ENCODE results near the gene FGG. TPM values are rescaled to one million over a fixed set of nuclear protein-coding genes. Genes with fewer than 3 reads are reported as not detected.

Gene FGG
- total RNA-seq, 1 donor from 2014 or later: not detected

DNA sequence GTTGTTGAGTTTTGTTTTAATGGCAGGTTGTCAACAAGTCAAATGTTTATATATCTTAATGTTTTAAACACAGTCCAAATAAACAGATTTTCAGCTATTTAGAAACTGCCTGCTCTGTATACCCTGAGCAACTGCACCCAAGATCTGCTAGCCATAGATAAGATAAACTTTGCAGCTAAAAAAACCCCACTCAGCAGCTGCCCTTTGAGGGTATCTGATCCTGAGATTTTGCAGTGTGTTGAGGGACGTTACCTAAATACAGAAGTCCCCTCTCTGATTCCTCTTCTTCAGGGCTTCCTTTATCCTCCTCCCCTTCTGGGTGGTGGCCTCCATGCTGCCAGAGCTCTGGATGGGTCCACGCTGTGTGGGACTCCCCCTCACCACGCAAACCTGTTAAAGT, 11.0 kb upstream of the FGG start:
- Mint-ChIP-seq H3K9me3 (no peaks in the 10 kb centered on the region), H3K4me3 (no peak overlapping the region), H3K27me3 (ENCODE audit: insufficient read depth) (peaks cover 23% of the 10 kb centered on the region), H3K4me1 (ENCODE audit: low read depth) (no peaks in the 10 kb centered on the region), H3K27ac (no peak overlapping the region), H3K36me3 (ENCODE audit: low read depth) (no peaks in the 10 kb centered on the region)
- intact Hi-C loops (cut with micrococcal nuclease): loop anchor here (2.0 kb wide), 1 partner anchor 295 kb away; no protein-coding TSS in a partner anchor
- DNase-seq (ENCODE audit: low spot score): no peak

DNA sequence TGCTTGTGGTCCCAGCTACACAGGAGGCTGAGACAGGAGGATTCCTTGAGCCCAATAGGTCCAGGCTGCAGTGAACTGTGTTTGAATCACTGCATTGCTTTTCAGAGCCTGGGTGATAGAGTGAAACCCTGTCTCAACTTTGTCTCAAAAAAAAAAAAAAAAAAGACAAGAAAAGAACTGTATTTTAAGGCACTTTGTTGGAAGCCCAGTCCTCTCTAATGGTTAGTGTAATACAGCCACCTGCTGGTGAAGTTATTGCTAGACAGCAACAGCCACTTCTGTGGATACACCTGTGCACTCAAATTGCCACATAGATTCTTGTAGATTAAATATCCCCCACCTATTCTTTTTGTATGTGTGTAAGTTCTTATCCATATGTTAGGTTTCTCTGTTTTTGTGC, 10.1 kb upstream of the FGG start:
- no peak overlapping the region for H3K27ac Mint-ChIP-seq
- intact Hi-C loops (cut with micrococcal nuclease): loop anchor here (1.0 to 2.0 kb wide), 3 partner anchors 63 to 294 kb away; no protein-coding TSS in a partner anchor
- no peaks in the 10 kb centered on the region for H3K36me3 Mint-ChIP-seq (ENCODE audit: low read depth)
- DNase-seq (ENCODE audit: low spot score): no peak
- no peaks in the 10 kb centered on the region for H3K4me1 Mint-ChIP-seq (ENCODE audit: low read depth)
- no peak overlapping the region for H3K4me3 Mint-ChIP-seq
- H3K9me3 Mint-ChIP-seq: no peaks in the 10 kb centered on the region
- H3K27me3 Mint-ChIP-seq (ENCODE audit: insufficient read depth): peaks cover 23% of the 10 kb centered on the region

DNA sequence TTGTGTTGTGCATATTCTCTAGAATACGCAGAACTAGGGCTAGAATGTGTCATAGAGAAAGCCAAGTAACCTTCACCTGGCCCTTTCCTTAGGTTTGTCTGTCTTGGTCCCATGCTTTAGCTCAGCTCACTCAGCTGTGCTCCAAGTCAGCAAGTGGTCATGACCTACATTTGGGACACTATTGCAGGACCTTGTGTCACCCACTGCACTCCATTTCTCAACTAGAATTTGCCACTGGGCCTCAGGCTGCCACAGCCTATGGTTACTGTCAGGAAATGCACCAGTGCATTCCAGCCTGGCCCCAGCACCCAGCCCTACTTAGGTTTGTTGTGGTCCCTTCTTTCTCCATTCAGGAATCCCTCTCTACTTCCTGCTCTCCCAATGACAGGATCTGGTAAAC, 7.7 kb upstream of the FGG start:
- DNase-seq (ENCODE audit: low spot score): no peak
- Mint-ChIP-seq H3K27me3 (ENCODE audit: insufficient read depth) (peaks cover 11% of the 10 kb centered on the region), H3K4me1 (ENCODE audit: low read depth) (peaks cover 13% of the 10 kb centered on the region), H3K9me3 (peaks cover 4% of the 10 kb centered on the region), H3K4me3 (no peak overlapping the region), H3K36me3 (ENCODE audit: low read depth) (no peaks in the 10 kb centered on the region), H3K27ac (no peak overlapping the region)
- intact Hi-C loops (cut with micrococcal nuclease): no loop called here

DNA sequence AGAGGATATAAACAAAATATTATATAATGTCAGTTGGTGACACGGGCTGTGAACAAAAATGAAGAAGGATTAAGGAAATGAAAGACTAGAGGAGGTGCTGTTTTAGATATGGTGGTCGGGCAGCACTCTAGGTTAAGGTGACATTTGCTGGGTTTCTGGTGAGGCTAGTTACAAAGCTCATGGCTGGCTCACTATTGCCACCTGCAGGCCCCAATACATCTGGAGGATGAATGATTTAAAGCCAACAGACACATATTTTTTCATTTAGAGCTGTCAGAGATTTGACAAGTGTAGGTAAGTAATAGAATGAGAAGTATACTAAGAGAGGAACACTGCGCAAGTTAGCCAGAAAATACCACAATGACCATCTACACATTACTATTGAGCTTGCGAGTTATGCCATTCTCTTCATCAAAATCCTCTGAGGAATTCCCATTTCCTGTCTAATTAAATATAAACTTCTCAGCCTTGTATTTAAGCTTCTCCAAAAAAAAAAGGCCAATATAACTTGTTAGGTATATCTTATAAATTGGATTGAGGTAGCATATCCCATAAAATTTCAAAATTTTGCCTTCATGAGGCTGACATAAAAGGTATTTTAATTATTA, 6.4 kb upstream of the FGG start:
- intact Hi-C loops (cut with micrococcal nuclease): loop anchor here (1.0 kb wide), 2 partner anchors 60 to 67 kb away; no protein-coding TSS in a partner anchor
- Mint-ChIP-seq H3K4me3 (no peak overlapping the region), H3K27ac (no peak overlapping the region), H3K36me3 (ENCODE audit: low read depth) (no peaks in the 10 kb centered on the region), H3K27me3 (ENCODE audit: insufficient read depth) (peaks cover 12% of the 10 kb centered on the region), H3K9me3 (peaks cover 4% of the 10 kb centered on the region), H3K4me1 (ENCODE audit: low read depth) (peaks cover 13% of the 10 kb centered on the region)
- DNase-seq (ENCODE audit: low spot score): peak; percentile 47

DNA sequence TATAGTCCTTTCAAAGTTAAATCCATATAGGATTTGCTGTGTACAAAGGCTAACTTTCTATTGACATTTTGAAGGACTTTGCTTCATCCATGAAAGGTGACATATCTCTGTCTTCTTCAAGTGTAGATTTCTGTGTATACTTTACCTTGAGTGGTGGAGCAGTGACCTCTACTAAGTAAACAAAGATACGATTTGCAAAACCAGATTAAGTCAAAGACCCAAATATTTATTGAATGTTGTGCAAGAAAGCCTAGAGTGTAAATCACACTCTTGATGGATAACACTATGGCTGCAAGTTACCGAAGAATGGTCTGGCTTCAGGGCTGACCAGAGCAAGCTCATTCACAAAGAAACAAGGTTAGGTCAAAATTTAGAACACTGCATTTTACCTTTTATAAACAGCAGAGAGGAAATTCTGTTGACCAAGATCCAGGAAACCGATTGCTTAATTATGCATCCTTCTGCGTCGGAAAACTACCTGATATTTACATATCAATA, 5.4 kb upstream of the FGG start:
- H3K9me3 Mint-ChIP-seq: peaks cover 4% of the 10 kb centered on the region

DNA sequence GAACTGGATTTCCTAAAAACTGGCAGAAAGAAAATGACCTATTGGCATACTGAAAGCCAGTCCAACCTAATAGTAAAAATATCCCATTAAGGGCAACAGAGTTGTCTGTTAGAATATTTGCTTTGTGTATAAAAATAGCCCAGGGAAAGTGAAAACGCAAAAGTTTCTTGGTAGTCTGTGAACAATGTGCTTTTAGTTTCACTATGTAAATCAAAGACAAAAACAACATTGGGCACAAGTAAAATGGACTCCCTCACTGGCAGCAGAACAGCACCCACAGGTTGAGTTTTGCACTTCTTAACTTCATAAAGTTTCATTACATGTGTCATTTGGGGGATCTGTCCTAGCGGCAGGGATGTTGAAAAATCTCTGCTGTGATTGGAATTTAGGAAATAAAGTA, 4.3 kb upstream of the FGG start:
- no peak overlapping the region for H3K4me3 Mint-ChIP-seq
- intact Hi-C loops (cut with micrococcal nuclease): no loop called here
- DNase-seq (ENCODE audit: low spot score): no peak

More for the DNA sequence above, 5.4 kb upstream of the FGG start:
- H3K27me3 Mint-ChIP-seq (ENCODE audit: insufficient read depth): peaks cover 11% of the 10 kb centered on the region
- H3K27ac Mint-ChIP-seq: no peak overlapping the region
- intact Hi-C loops (cut with micrococcal nuclease): loop anchor here (1.0 kb wide), 2 partner anchors 59 to 66 kb away; no protein-coding TSS in a partner anchor
- DNase-seq (ENCODE audit: low spot score): no peak
- peaks cover 13% of the 10 kb centered on the region for H3K4me1 Mint-ChIP-seq (ENCODE audit: low read depth)
- no peak overlapping the region for H3K4me3 Mint-ChIP-seq
- H3K36me3 Mint-ChIP-seq (ENCODE audit: low read depth): no peaks in the 10 kb centered on the region

DNA sequence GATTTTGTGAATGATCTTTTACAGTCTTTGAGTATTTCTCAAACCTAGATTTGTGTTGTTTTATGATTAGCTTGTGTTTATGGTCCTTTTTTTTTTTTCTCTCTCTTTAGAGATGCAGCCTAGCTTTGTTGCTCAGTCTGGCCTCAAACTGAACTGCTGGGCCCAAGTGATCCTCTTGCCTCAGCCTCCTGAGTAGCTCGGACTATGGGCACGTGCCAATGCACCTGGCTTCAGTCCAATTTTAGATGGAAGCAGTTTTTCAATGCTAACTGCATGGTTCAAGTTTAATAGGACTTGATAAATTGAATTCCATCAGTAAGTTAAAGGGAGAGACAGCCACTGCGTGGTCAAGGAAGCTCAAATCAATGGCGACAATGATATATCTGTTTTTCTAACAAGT, 3.8 kb upstream of the FGG start:
- no peaks in the 10 kb centered on the region for H3K36me3 Mint-ChIP-seq (ENCODE audit: low read depth)
- intact Hi-C loops (cut with micrococcal nuclease): no loop called here
- H3K27me3 Mint-ChIP-seq (ENCODE audit: insufficient read depth): peaks cover 8% of the 10 kb centered on the region
- H3K9me3 Mint-ChIP-seq: peaks cover 4% of the 10 kb centered on the region
- no peak for DNase-seq (ENCODE audit: low spot score)
- H3K4me3 Mint-ChIP-seq: no peak overlapping the region
- H3K4me1 Mint-ChIP-seq (ENCODE audit: low read depth): peaks cover 13% of the 10 kb centered on the region
- no peak overlapping the region for H3K27ac Mint-ChIP-seq

More for the DNA sequence above, 4.3 kb upstream of the FGG start:
- Mint-ChIP-seq H3K27me3 (ENCODE audit: insufficient read depth) (peaks cover 13% of the 10 kb centered on the region), H3K9me3 (peaks cover 4% of the 10 kb centered on the region), H3K4me1 (ENCODE audit: low read depth) (peaks cover 13% of the 10 kb centered on the region), H3K36me3 (ENCODE audit: low read depth) (no peaks in the 10 kb centered on the region), H3K27ac (peak overlapping the region; percentile 45)

DNA sequence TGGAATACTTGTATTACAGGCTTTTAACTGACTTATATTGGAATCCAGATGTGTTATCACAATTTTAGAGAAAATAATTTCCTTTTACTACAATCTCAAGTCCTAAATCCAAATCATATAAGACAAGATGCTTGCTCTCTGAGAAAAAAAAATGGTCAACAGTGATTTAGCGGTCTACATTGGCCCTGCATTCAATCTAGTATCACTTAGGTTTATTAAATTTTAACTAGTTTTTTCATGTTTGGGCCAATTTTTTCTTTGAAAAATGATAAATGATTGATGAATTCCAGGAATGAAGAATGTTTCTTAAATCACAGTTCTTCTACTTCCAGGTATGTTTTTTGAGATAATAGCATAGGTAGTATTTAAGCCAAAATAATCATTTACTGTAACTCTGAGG, 2.8 kb upstream of the FGG start:
- intact Hi-C loops (cut with micrococcal nuclease): no loop called here

DNA sequence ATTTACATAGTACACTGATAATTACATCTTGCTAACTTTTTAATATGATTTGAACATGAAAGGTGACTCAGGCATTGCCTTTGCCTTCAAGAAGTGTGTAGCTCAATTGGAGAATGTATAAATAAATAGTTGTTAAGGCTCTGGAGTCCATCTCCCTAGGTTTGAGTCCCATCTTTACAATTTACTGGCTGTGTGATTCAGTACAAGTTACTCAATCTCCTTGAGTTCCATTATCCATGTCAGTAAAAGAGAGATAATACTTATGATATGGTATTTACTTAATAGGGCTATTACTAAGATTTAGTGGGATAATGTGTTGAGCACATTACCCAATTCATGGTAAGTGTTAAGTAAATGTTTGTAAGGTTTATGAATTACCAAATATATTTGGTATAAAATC, 1.9 kb upstream of the FGG start:
- Mint-ChIP-seq H3K27ac (no peak overlapping the region), H3K9me3 (peaks cover 4% of the 10 kb centered on the region), H3K36me3 (ENCODE audit: low read depth) (no peaks in the 10 kb centered on the region), H3K27me3 (ENCODE audit: insufficient read depth) (peaks cover 13% of the 10 kb centered on the region), H3K4me3 (no peak overlapping the region), H3K4me1 (ENCODE audit: low read depth) (peaks cover 13% of the 10 kb centered on the region)
- intact Hi-C loops (cut with micrococcal nuclease): no loop called here
- no peak for DNase-seq (ENCODE audit: low spot score)

More for the DNA sequence above, 2.8 kb upstream of the FGG start:
- Mint-ChIP-seq H3K9me3 (peaks cover 4% of the 10 kb centered on the region), H3K4me3 (no peak overlapping the region), H3K27ac (no peak overlapping the region), H3K27me3 (ENCODE audit: insufficient read depth) (peaks cover 13% of the 10 kb centered on the region), H3K4me1 (ENCODE audit: low read depth) (peaks cover 13% of the 10 kb centered on the region), H3K36me3 (ENCODE audit: low read depth) (no peaks in the 10 kb centered on the region)
- DNase-seq (ENCODE audit: low spot score): no peak

DNA sequence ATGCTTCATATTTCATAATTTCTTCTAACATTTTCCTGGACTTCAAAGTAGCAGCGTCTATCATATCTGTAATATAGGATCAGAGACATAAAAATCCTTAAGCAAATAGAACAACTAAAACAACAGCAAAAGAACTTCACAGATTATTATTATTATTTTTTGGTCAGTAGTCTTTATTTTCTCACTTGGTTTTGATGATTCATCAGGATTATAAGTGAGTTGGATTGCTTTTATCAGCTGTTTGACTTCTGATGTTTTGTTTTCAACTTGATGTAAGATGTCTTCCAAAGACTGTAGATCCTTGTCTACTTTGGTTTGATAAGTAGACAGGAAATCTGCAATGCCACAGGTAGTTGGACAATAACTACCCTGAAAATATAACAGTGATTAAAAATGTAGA, 623 bp downstream of the FGG start:
- no peaks in the 10 kb centered on the region for H3K9me3 Mint-ChIP-seq
- H3K4me1 Mint-ChIP-seq (ENCODE audit: low read depth): peaks cover 8% of the 10 kb centered on the region
- intact Hi-C loops (cut with micrococcal nuclease): no loop called here
- DNase-seq (ENCODE audit: low spot score): no peak
- peaks cover 20% of the 10 kb centered on the region for H3K27me3 Mint-ChIP-seq (ENCODE audit: insufficient read depth)
- no peak overlapping the region for H3K27ac Mint-ChIP-seq
- H3K4me3 Mint-ChIP-seq: no peak overlapping the region
- no peaks in the 10 kb centered on the region for H3K36me3 Mint-ChIP-seq (ENCODE audit: low read depth)

DNA sequence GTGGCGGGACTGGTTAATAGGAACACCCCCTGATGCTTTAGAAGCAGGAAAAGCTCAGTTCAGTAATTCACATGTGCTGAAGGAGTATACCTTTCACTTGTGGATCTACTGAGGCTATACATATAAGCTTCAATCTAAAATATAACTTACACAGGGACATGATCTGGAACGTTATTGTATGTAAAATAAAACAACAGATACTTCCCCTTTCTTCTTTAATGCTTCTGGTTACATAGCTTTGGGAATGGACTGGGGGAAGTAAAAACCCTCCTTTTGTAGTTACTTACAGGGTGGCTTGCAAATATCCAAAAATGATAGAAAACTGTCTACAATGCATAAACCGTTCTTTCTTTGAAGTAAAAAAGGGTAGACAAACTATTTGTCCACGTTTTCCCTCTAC, 1.9 kb downstream of the FGG start:
- Mint-ChIP-seq H3K4me1 (ENCODE audit: low read depth) (no peaks in the 10 kb centered on the region), H3K27ac (no peak overlapping the region), H3K9me3 (no peaks in the 10 kb centered on the region), H3K27me3 (ENCODE audit: insufficient read depth) (peaks cover 22% of the 10 kb centered on the region), H3K36me3 (ENCODE audit: low read depth) (no peaks in the 10 kb centered on the region), H3K4me3 (no peak overlapping the region)
- DNase-seq (ENCODE audit: low spot score): no peak
- intact Hi-C loops (cut with micrococcal nuclease): no loop called here

DNA sequence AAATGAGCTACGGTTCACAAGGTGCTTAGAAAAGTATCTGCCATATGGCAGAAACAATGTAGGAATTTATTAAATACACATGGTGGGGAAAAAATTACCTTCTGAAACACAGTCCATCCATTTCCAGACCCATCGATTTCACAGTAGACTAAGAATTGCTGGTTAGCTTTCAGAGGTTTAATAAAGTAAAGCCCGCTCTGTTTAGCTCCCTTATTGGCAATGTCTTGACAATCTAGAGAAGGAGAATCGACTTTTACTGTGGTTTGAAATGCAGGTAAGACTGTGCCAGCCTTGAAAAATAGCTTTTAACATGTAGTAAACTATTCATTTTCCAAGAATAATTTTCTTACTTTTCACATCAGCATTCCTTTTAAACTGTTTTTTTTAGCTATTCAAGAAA, 2.9 kb downstream of the FGG start:
- Mint-ChIP-seq H3K4me1 (ENCODE audit: low read depth) (no peaks in the 10 kb centered on the region), H3K27me3 (ENCODE audit: insufficient read depth) (peaks cover 22% of the 10 kb centered on the region), H3K9me3 (no peaks in the 10 kb centered on the region), H3K36me3 (ENCODE audit: low read depth) (no peaks in the 10 kb centered on the region), H3K27ac (no peak overlapping the region), H3K4me3 (no peak overlapping the region)
- intact Hi-C loops (cut with micrococcal nuclease): no loop called here
- DNase-seq (ENCODE audit: low spot score): no peak

DNA sequence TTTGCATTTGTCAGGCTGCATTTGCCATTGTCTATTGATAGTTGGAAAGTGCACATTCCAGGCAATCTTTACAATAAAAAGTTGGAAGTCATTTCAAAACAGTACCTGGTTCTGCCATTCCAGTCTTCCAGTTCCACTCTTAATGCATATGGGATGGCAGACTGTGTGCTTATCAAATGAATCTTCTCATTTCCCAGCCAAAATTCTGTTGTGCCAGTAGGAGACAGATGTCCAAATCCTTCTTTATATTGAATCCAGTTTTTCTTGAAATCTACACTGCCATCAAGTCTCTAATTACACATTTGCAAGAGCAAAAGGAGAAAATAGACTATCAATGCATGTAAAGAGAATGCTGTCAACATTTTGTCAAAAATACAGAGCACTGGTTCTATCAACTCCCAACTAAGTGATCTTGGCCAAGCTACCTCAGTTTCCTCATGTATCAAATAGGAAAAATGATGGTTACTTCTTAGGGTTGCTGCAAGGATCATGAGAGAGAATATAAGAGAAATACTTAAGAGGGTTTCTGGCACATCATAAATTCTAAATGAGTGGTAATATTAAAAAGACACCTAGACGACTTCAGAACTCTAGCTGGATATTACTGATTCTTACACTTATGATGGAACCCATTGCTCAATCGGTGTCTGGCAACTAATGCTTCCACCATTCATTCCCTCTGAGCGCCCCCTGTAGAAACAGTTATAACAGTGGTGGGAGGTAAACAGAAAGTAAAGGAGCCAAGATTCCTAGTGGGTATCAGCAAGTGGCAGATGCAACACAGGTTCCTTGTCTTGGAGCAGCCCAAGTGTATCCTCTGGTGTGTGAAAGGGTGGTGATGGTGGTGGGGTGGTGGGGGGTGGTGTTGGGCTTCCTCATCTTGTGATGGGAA, 3.8 kb downstream of the FGG start:
- Mint-ChIP-seq H3K27me3 (ENCODE audit: insufficient read depth) (peaks cover 19% of the 10 kb centered on the region), H3K27ac (no peak overlapping the region), H3K9me3 (no peaks in the 10 kb centered on the region), H3K36me3 (ENCODE audit: low read depth) (no peaks in the 10 kb centered on the region), H3K4me3 (no peak overlapping the region), H3K4me1 (ENCODE audit: low read depth) (no peaks in the 10 kb centered on the region)
- no peak for DNase-seq (ENCODE audit: low spot score)
- intact Hi-C loops (cut with micrococcal nuclease): no loop called here

Measured in activated T-helper 1 cell treated with anti-CD3 and anti-CD28 coated beads, Interleukin-12 subunit alpha, Interleukin-12 subunit beta, Interleukin-2, Interleukin-4 antibody, amounts not matched to agents 30 ng/mL and 10 ng/mL and 1 ng/mL, durations not matched to agents 14 hours and 24 hours and 36 hours (primary cell).